ENCODE data around the gene PNMA6F. TPM values are rescaled to one million over a fixed set of nuclear protein-coding genes. Genes with fewer than 3 reads are reported as not detected.

Gene PNMA6F
- total RNA-seq: not detected

DNA sequence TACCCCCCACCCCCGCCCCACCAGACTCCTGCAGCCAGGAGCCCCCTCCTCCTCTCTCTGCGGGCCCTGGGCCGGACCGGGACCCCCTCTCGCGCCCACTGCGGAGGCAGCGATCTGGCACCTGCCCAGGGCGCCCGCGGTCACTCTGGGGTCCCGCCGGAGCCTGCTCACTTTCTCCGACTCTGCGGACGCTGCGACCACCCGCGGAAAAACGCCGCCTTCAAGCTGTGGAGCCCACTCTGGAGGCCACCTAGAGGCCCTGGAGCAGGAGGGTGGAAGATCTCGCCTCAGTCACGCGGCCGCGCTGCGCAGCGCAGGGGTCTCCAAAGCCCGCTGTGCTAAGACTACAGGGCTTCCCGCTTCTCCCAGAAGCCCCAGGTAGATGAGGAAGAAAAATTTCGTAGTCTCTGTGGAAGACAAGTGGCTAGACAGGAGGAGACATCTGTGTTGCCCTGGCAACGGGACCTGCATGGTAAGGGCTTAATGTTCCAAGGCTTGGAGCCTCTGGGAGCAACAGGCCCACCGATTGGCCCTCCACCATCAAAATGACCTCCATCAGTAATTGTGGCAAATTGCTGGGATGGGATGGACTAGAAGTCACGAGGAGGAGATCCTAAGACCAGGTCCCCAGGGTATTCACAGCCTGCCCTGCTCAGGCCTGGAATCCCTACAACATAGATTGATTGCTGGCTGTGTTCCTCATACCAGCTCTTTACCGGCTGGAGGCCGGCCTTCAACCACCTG, at the start of gene PNMA6F:
PNMA6F (minus strand) TSS at position 387 of the 744 bp plus-strand sequence. CDS start 1,093 bp downstream, outside the sequence.
- ATAC-seq: no peak
- peak; percentile 46 for DNase-seq (ENCODE audit: low spot score)

GRCh38 chrX:153371256-153371655, 49.7 kb upstream of the PNMA6F start:
- ATAC-seq: no peak
- Mint-ChIP-seq H3K27me3 (peaks cover 0 to 22% of the 10 kb centered on the region in 2 donors), H3K4me3 (no peak overlapping the region), H3K9me3 (no peaks in the 10 kb centered on the region), H3K36me3 (no peaks in the 10 kb centered on the region), H3K27ac (no peak overlapping the region), H3K4me1 (ENCODE audit: low read depth in 2 of 2) (no peaks in the 10 kb centered on the region)
- DNase-seq (ENCODE audit: low spot score): no peak

More for the DNA sequence above, at the start of gene PNMA6F:
- no peaks in the 10 kb centered on the region for H3K36me3 Mint-ChIP-seq
- H3K27me3 Mint-ChIP-seq: peaks cover 30 to 36% of the 10 kb centered on the region in 2 donors
- no peak within 1 kb of the TSS for H3K4me3 Mint-ChIP-seq
- H3K27ac Mint-ChIP-seq: no peak within 1 kb of the TSS
- no peaks in the 10 kb centered on the region for H3K9me3 Mint-ChIP-seq
- H3K4me1 Mint-ChIP-seq (ENCODE audit: low read depth in 2 of 2): no peaks in the 10 kb centered on the region

- Mint-ChIP-seq H3K4me1 (ENCODE audit: low read depth in 2 of 2) (no peaks in the 10 kb centered on the region), H3K36me3 (no peaks in the 10 kb centered on the region), H3K27me3 (peaks cover 0 to 22% of the 10 kb centered on the region in 2 donors), H3K27ac (no peak overlapping the region), H3K9me3 (no peaks in the 10 kb centered on the region), H3K4me3 (no peak overlapping the region)
- no peak for DNase-seq (ENCODE audit: low spot score)
- no peak for ATAC-seq
Observed at GRCh38 chrX:153370293-153371055, 48.9 kb upstream of the PNMA6F start.

GRCh38 chrX:153366878-153367538, 45.4 kb upstream of the PNMA6F start:
- H3K27me3 Mint-ChIP-seq: peaks cover 0 to 15% of the 10 kb centered on the region in 2 donors
- no peak overlapping the region for H3K27ac Mint-ChIP-seq
- DNase-seq (ENCODE audit: low spot score): no peak
- no peaks in the 10 kb centered on the region for H3K4me1 Mint-ChIP-seq (ENCODE audit: low read depth in 2 of 2)
- H3K9me3 Mint-ChIP-seq: no peaks in the 10 kb centered on the region
- H3K36me3 Mint-ChIP-seq: no peaks in the 10 kb centered on the region
- H3K4me3 Mint-ChIP-seq: no peak overlapping the region
- ATAC-seq: no peak

DNA sequence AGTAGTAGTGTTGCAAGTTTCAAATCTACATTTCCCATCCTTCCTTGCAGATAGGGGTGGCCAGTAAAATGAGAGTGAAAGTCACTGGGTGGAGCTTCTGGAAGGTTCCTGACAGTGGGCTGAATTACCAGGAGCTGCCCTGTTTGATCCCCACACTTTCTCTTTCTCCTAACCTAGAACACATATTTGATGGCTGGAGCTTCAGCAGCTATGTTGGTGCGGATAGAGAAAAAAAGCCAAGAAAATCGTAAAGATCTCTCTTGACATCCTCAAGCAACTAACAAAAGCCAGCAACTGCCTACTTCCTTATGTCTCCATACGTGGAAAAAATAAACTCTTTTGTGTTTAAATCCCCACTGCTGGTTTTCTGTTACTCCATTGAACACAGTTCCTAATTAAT, 44.6 kb upstream of the PNMA6F start:
- no peak for DNase-seq (ENCODE audit: low spot score)
- H3K9me3 Mint-ChIP-seq: no peaks in the 10 kb centered on the region
- peaks cover 0 to 11% of the 10 kb centered on the region in 2 donors for H3K27me3 Mint-ChIP-seq
- no peaks in the 10 kb centered on the region for H3K36me3 Mint-ChIP-seq
- no peak overlapping the region for H3K27ac Mint-ChIP-seq
- no peak for ATAC-seq
- no peaks in the 10 kb centered on the region for H3K4me1 Mint-ChIP-seq (ENCODE audit: low read depth in 2 of 2)
- H3K4me3 Mint-ChIP-seq: no peak overlapping the region

GRCh38 chrX:153365670-153366069, 44.1 kb upstream of the PNMA6F start:
- ATAC-seq: peak in 1 of 2 donors; percentile 9
- Mint-ChIP-seq H3K36me3 (no peaks in the 10 kb centered on the region), H3K9me3 (no peaks in the 10 kb centered on the region), H3K4me1 (ENCODE audit: low read depth in 2 of 2) (no peaks in the 10 kb centered on the region), H3K4me3 (no peak overlapping the region), H3K27me3 (peaks cover 0 to 10% of the 10 kb centered on the region in 2 donors), H3K27ac (no peak overlapping the region)
- DNase-seq (ENCODE audit: low spot score): no peak

GRCh38 chrX:153361781-153362397, 40.3 kb upstream of the PNMA6F start:
- Mint-ChIP-seq H3K9me3 (no peaks in the 10 kb centered on the region), H3K27me3 (peaks cover 0 to 3% of the 10 kb centered on the region in 2 donors), H3K4me3 (no peak overlapping the region), H3K27ac (no peak overlapping the region), H3K4me1 (ENCODE audit: low read depth in 2 of 2) (no peaks in the 10 kb centered on the region), H3K36me3 (no peaks in the 10 kb centered on the region)
- ATAC-seq (no peak), DNase-seq (ENCODE audit: low spot score) (no peak)

GRCh38 chrX:153357877-153358276, 36.3 kb upstream of the PNMA6F start:
- Mint-ChIP-seq H3K4me3 (no peak overlapping the region), H3K27ac (no peak overlapping the region), H3K9me3 (no peaks in the 10 kb centered on the region), H3K36me3 (no peaks in the 10 kb centered on the region), H3K27me3 (peaks cover 0 to 3% of the 10 kb centered on the region in 2 donors), H3K4me1 (ENCODE audit: low read depth in 2 of 2) (no peaks in the 10 kb centered on the region)
- DNase-seq (ENCODE audit: low spot score) (no peak), ATAC-seq (no peak)

- H3K9me3 Mint-ChIP-seq: no peaks in the 10 kb centered on the region
- H3K36me3 Mint-ChIP-seq: no peaks in the 10 kb centered on the region
- DNase-seq (ENCODE audit: low spot score): no peak
- no peak overlapping the region for H3K4me3 Mint-ChIP-seq
- no peaks in the 10 kb centered on the region for H3K4me1 Mint-ChIP-seq (ENCODE audit: low read depth in 2 of 2)
- ATAC-seq: no peak
- H3K27ac Mint-ChIP-seq: no peak overlapping the region
- H3K27me3 Mint-ChIP-seq: no peaks in the 10 kb centered on the region
Observed at GRCh38 chrX:153353416-153353815, 31.8 kb upstream of the PNMA6F start.

GRCh38 chrX:153352858-153353257, 31.3 kb upstream of the PNMA6F start:
- Mint-ChIP-seq H3K27ac (no peak overlapping the region), H3K9me3 (no peaks in the 10 kb centered on the region), H3K4me1 (ENCODE audit: low read depth in 2 of 2) (no peaks in the 10 kb centered on the region), H3K36me3 (no peaks in the 10 kb centered on the region), H3K4me3 (no peak overlapping the region), H3K27me3 (no peaks in the 10 kb centered on the region)
- DNase-seq (ENCODE audit: low spot score) (no peak), ATAC-seq (no peak)

GRCh38 chrX:153351981-153352380, 30.4 kb upstream of the PNMA6F start:
- no peaks in the 10 kb centered on the region for H3K27me3 Mint-ChIP-seq
- no peaks in the 10 kb centered on the region for H3K9me3 Mint-ChIP-seq
- ATAC-seq (no peak), DNase-seq (ENCODE audit: low spot score) (no peak)
- H3K4me3 Mint-ChIP-seq: no peak overlapping the region
- no peaks in the 10 kb centered on the region for H3K4me1 Mint-ChIP-seq (ENCODE audit: low read depth in 2 of 2)
- no peaks in the 10 kb centered on the region for H3K36me3 Mint-ChIP-seq
- H3K27ac Mint-ChIP-seq: no peak overlapping the region

- no peaks in the 10 kb centered on the region for H3K9me3 Mint-ChIP-seq
- no peak for DNase-seq (ENCODE audit: low spot score)
- H3K36me3 Mint-ChIP-seq: no peaks in the 10 kb centered on the region
- no peak overlapping the region for H3K27ac Mint-ChIP-seq
- H3K4me1 Mint-ChIP-seq (ENCODE audit: low read depth in 2 of 2): peaks cover 0 to 1% of the 10 kb centered on the region in 2 donors
- no peak overlapping the region for H3K4me3 Mint-ChIP-seq
- no peaks in the 10 kb centered on the region for H3K27me3 Mint-ChIP-seq
- no peak for ATAC-seq
Observed at GRCh38 chrX:153349952-153350351, 28.4 kb upstream of the PNMA6F start.

GRCh38 chrX:153348421-153348820, 26.9 kb upstream of the PNMA6F start:
- Mint-ChIP-seq H3K36me3 (no peaks in the 10 kb centered on the region), H3K27ac (no peak overlapping the region), H3K9me3 (no peaks in the 10 kb centered on the region), H3K4me3 (no peak overlapping the region), H3K4me1 (ENCODE audit: low read depth in 2 of 2) (peaks cover 7 to 8% of the 10 kb centered on the region in 2 donors), H3K27me3 (no peaks in the 10 kb centered on the region)
- ATAC-seq: no peak
- DNase-seq (ENCODE audit: low spot score): no peak
